Measurements from ENCODE around the gene GOLGA3.

GRCh38 chr12:132836795-132837331 lies 8.2 kb upstream of the GOLGA3 start:
- TF ChIP-seq CTCF (IDR thresholded peaks at IDR 0.05) (no peak), POLR2A (IDR thresholded peaks at IDR 0.05) (no peak)
